Renal cortical epithelial cell (primary cell): ENCODE results near the gene SLC9A9. TPM values are rescaled to one million over a fixed set of nuclear protein-coding genes. Genes with fewer than 3 reads are reported as not detected.
A peak's percentile ranks its signal among the peaks of the same experiment; 100 is the strongest.

Experiments used
- DNase-seq: peaks from one replicate; pipeline ENCODE4 v3.0.0-alpha.2; 2011; ENCODE audit warnings: low read depth
- total RNA-seq: library from RNA; depleted of rRNA; stranded (reverse); fragments of >200 nt; gene quantifications from 2 replicates; pipeline ENCODE4 v1.2.3, GENCODE V29; 2014

The SLC9A9 gene
- total RNA-seq, 1 donor from 2014 or later, result 1.0 TPM

GRCh38 chr3:143450632-143451031, 397.6 kb downstream of the SLC9A9 start:
- no peak for DNase-seq

DNA sequence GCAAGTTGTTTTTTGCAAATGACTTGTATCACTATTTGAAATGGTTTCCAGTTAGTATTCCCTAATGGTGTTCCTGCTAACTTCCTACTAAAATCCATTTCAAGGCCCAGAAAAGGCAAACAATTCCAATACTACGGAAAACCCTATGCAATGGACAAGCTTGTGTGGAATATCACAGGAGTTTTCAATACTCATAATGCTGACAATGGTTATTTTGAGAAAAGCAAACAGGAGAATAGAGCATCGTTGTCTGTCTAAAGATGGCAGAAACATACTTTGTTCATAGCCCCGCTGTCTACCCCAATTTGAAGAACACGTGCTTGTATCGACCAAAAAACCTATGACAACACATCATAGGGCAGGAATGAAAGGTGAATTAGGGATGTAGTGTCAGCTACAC, 400.8 kb downstream of the SLC9A9 start:
- no peak for DNase-seq

DNA sequence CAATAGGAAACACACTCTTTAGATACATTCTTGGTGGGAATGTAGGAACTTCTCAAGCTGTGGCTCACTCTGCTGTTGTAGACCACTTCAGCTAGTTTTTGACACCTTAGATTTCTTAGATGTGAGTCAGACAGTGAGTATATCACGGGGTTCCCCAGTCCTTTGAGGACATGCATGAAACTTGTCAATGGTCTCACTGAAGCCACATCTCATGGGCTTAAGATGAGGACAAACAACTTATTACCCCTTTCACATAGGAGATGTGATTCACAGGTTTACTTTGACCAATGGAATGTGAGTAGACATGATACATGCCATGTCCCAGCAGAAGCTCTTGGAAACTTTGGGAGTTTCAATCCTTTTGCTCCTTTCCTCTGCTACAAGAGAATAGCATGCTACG, 403.1 kb downstream of the SLC9A9 start:
- peak; percentile 83 for DNase-seq

DNA sequence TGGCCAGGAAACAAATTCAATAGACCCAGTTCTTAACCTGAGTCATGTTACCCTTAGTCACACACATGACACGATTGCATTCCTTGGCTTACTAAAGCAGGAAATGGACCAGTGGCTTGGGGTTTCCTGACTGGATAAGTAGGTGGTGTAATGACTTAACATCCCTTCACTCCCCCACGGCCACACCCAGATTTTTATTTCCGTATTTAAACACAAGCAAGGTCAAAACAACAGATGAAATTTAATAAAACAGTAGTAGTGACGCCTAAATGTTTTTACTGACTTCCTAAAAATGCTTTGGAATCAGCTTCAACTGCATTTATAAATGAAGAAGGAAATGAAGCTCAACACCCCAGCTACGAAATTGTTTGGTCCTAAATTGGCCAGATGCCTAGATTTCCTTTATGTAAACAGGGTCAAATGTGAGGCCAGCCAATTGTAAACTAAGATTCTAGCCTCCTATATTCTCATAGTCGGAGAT, 404.4 kb downstream of the SLC9A9 start:
- DNase-seq, result peak; percentile 100

GRCh38 chr3:143442814-143443447, 405.3 kb downstream of the SLC9A9 start:
- peak; percentile 86 for DNase-seq

GRCh38 chr3:143441516-143442171, 406.6 kb downstream of the SLC9A9 start:
- DNase-seq, result no peak

GRCh38 chr3:143439817-143440216, 408.5 kb downstream of the SLC9A9 start:
- peak; percentile 72 for DNase-seq

GRCh38 chr3:143437405-143437804, 410.9 kb downstream of the SLC9A9 start:
- no peak for DNase-seq

DNA sequence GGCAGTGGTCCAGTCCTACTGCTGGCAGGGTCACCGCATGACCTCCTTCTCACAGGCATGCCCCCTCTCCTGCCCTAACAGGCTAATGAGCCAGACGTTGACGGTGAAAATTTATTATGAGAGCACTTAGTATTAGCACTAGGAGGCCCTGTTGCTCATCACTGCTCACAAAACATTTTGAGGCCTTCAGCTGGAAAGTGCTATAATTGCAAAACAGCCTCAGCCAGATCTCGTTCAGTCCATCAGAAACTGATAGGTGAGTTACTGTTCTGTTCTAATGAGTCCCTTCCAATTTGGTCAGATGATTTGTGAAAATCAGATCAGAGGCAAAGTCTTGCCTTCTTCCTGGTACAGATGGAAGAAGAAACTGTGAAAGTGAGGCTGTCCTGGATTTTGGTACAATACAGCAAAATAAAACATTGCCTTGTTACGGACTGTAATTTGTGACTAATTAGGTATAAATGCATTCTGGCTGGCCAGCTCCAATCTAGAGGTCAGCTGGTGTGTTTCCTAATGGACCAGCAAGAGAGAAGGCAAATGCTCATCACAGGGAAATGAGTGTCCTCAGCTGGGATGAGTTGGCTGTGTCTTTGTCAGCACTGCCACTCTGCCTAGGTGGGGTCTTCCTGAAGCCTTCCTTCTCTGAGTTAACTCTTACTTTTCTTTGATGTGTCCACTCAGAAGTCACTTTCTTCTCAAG, 411.9 kb downstream of the SLC9A9 start:
- peak; percentile 69 for DNase-seq

- no peak for DNase-seq
These were observed 414.4 kb downstream of the SLC9A9 start for GRCh38 chr3:143433787-143434378.

- peak; percentile 65 for DNase-seq
These were observed 417.0 kb downstream of the SLC9A9 start for GRCh38 chr3:143431298-143431697.

GRCh38 chr3:143430568-143430967, 417.7 kb downstream of the SLC9A9 start:
- DNase-seq, result no peak

DNA sequence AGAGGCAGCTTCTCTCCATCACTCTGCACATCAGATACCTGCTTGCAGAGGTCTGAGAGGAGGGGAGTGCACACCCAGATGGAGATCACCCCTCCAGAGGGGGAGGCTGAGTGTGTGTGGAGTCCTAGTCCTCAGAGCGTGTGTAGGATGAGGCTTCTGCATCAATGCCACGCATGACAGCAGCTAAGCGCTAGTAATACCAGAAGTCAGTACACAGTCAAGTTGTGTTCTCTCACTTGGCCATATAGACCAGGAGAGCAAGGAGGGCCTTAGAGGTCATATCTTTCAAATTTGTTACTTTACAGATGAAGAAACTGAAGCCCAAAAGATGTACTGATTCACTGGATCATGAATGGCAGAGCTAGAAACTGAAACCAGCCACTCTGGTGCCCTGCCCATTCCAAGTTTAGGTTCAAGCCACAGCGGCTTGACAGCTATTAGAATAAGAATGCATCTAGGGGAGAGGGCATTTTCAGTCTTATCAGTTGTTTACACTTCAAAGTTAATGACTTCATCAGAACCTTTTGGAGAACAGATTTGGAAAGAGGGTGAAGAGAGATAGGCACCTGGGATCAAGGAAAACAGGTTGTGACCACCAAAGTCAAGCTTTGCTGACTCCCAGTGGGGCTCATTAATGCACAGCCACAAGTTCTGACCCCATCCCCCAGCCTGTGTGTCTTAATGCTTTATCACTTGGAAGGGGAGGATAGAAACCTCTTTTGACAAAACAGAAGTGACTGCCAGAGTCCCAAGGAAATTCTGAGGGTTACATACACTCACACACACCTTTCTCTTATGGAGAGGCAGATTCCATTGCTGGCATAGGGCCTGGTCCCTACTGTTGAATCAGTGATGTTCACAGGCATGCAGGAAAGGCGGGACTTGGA, 418.4 kb downstream of the SLC9A9 start:
- no peak for DNase-seq

GRCh38 chr3:143428294-143428693, 420.0 kb downstream of the SLC9A9 start:
- DNase-seq, result no peak

GRCh38 chr3:143427631-143428030, 420.6 kb downstream of the SLC9A9 start:
- DNase-seq, result no peak

DNA sequence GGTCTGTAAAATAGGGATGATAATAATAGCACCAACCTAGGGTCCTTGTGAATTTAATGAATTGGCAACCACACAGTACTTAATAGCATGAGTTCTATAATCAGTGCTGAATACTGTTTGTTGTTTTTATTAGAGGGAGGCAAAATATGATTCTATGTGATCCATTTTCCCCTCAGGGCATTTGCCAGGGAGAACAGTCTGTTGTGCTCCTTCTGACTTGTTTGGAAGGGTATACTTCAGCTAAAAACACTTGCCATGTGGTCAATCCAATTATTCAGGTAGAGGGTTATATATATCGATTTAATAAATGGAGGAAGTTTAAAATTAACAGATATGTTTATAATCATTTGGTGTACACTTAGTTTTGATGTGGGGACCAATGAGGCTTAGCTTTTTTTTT, 423.4 kb downstream of the SLC9A9 start:
- no peak for DNase-seq

GRCh38 chr3:143421556-143421955, 426.7 kb downstream of the SLC9A9 start:
- DNase-seq, result peak; percentile 75

DNA sequence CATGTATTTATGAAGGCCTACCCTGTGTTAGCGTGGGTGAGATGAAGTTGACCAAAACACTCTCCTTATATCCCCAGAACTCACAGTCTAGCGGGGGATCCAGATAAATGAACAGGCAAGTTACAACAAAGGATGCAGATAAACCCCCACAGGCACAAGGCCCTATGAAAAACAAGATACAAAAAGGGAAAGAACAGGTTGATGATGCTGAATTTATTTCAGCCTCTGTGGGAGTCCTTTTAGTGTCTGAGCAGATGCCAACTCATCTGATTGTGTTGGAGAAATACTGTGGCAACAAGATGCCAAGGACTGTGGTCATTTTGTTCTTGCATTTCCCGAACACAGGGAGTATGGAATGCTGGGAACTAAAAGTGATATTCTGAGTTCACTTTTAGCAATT, 428.7 kb downstream of the SLC9A9 start:
- DNase-seq, result peak; percentile 15

DNA sequence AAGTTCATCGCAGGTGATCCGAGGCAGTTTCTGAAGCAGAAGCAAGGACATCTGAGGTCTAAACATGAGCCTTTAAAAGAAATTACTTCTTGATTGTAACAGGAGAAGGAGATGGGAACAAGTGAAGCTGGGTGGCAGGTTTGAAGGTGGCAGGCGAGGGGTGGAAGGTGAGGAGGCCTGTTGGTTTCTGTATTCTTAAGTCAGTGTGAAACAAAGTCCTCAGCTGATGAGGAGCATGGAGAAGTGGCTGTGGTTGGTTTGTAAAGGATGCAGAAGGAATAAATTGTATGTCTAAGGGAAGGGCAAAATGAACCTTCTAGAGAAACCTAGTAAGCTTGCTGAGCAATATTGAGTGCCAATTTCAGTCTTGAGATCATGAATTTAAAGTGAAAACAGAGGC, 429.9 kb downstream of the SLC9A9 start:
- no peak for DNase-seq

DNA sequence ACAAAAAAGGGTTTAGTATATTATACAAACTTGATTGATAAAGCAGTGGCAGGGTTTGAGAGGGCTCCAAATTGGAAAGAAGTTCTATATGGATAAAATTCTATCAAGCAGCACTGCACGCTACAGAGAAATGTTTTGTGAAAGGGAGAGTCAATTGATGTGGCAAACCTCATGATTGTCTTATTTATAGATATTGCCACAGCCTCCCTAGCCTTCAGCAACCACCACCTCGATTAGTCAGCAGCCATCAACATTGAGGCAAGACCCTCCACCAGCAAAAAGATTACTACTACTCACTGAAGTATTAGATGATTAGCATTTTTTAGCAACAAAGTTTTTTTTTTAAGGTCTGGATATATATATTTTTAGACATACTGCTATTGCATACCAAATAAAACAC, 432.0 kb downstream of the SLC9A9 start:
- no peak for DNase-seq

GRCh38 chr3:143414571-143415253, 433.6 kb downstream of the SLC9A9 start:
- no peak for DNase-seq
